Urothelium cell line (cell line): Measurements from ENCODE around the gene NEGR1.

Source experiments
- DNase-seq: peaks from one replicate; pipeline ENCODE4 v3.0.0; 2011; ENCODE audit warnings: low spot score, mixed read lengths
- FAIRE-seq: peaks from 2 replicates; lab custom pipeline; 2011; peaks lifted over from hg19 to GRCh38; lab: Jason Lieb, UNC

NEGR1 gene

DNA sequence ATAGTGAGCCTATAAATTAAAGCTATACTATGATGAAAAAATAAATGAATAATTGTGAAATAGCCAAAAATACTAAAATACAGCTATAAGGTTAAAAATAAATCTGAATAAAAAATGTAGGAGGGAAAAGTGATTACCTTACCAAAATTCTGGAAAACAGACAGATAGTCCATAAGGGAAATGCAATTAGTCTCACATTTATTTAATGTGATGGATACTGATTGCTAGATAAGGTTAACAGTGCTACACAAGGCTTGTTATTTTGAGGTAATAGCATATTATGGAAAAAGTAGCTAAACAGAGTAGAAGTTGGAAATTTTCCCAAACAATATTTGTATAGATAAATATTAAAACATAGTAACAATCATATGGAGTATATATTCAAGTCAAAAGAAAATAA, 413.0 kb downstream of the NEGR1 start:
- no peak for DNase-seq
- no peak for FAIRE-seq

DNA sequence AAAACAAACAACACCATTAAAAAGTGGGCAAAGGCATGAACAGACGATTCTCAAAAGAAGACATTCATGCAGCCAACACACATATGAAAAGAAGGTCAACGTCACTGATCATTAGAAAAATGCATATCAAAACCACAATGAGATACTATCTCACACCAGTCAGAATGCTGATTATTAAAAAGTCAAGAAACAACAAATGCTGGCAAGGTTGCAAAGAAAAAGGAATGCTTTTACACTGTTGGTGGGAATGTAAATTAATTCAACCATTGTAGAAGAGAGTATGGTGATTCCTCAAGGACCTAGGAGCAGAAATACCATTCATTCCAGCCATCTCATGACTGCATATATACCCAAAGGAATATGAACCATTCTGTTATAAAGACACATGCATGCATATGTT, 419.6 kb downstream of the NEGR1 start:
- FAIRE-seq (no peak), DNase-seq (no peak)

DNA sequence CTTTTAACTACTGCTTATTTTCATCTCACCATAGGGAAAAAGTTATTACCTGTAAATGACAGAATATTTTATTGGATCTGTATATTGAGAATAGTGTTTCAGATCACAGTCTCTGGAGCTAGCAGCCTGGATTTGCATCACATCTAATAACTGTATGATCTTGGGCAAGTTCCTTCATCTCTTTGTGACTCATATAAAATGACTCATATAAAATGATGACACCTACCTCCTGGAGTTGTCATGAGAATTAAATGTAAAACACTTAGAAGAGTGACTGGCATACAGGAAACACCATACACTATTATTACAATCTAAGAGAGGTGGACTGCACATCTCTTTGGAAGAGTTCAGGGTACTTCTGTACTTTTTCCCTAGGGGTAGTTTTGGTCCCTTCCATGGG, 421.3 kb downstream of the NEGR1 start:
- DNase-seq (peak; percentile 9), FAIRE-seq (no peak)

DNA sequence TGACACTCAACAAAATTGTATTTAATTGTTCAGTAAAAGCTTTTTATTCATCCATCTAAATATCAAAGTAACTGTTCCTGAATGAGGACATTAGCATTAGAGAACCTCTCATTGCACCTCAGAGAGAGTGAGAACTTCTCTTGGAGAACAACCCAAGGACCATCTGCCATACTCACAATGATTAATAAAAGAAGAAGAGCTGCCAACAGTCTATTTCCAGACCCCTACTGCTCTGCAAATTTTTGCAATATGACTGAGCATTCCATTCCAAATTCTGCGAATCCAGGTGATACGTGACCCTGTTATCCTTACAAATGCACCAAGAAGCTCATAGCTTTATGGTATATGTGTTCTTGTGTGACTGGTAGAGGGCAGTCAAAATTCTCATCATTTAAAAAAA, 422.5 kb downstream of the NEGR1 start:
- FAIRE-seq (no peak), DNase-seq (no peak)

- FAIRE-seq (no peak), DNase-seq (no peak)
Observed at GRCh38 chr1:71857862-71858261, 424.5 kb downstream of the NEGR1 start.

DNA sequence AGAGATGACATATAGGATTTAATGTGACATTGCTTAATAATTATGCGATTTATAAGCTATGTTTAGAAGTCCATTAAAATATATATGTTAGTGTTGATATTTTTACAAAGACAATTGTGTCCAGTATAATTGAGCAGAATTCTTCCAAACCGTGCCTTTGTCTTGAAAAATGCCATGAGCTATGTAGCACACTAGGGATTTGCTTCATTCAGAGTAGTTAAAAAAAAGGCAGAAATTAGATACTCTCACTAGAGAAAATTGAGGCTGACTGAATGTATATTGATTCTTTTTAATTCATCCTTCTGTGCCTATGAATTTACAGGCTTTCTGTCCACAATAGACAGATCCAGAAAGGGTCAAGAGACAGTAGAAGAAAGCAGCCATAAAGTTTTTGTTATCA, 429.0 kb downstream of the NEGR1 start:
- no peak for FAIRE-seq
- DNase-seq: no peak

GRCh38 chr1:71850936-71851335, 431.4 kb downstream of the NEGR1 start:
- FAIRE-seq: no peak
- DNase-seq: no peak

- FAIRE-seq (no peak), DNase-seq (no peak)
Observed at GRCh38 chr1:71850515-71850914, 431.8 kb downstream of the NEGR1 start.

DNA sequence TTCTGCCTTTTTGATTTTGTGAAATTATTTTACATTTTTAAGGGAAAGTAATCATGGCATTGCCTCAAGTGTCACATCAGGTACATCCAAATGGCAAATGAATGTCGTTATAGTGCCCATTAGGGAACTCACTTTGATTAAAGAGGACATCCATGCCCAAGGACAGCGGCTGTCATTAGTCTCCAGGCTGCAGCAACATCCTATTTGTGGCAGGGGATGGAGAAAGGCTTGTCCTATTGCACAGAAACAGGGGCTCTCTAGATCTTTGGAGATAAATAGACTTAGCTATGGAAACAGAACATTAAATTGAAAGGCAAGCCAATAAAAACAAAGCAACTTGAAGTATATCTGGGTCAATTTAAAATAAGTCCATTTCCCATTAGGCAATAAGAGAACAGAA, 439.3 kb downstream of the NEGR1 start:
- no peak for FAIRE-seq
- DNase-seq: no peak

GRCh38 chr1:71839876-71840275, 442.5 kb downstream of the NEGR1 start:
- DNase-seq: no peak
- no peak for FAIRE-seq

GRCh38 chr1:71836904-71837303, 445.4 kb downstream of the NEGR1 start:
- no peak for FAIRE-seq
- DNase-seq: no peak

- DNase-seq (no peak), FAIRE-seq (no peak)
Observed at GRCh38 chr1:71835442-71835813, 446.9 kb downstream of the NEGR1 start.

GRCh38 chr1:71834601-71835441, 447.5 kb downstream of the NEGR1 start:
- DNase-seq: no peak
- FAIRE-seq: no peak

DNA sequence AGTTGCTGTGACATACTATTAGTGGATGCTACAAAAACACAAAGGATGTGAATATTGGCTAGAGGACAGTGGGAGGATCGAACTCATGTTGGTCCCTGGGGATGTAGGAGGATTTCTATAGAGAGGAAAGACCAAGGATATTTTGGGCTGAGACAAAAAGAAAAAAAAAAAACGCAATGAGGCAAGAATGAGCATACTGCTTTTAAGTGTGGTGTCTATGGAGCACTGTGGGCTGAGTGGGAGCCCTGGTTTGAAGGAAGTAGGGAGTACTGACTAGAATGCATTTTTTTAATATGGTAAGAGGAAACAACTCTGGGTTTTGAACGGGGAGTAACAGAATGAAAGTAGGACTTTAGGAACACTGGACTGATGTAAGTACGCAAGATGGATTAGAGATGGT, 450.7 kb downstream of the NEGR1 start:
- DNase-seq (no peak), FAIRE-seq (no peak)

DNA sequence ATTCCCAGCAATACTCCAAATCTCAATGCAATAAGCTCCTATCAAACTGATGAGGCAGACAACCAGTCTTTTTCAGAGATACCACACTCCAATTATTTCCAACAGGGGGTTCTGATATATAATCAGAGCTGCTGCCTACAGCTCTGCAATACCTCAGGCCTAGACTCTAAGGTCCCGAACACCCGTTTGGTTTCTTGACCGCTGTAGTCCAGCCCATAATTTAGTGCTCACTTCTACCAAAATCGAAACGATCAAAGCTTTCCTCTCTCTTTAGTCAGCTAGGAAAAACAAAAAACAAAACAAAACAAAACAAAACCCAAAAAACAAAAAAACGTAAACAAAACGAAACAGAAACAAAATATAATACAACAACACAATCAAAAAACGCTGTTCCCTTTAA, 453.0 kb downstream of the NEGR1 start:
- FAIRE-seq (no peak), DNase-seq (no peak)

DNA sequence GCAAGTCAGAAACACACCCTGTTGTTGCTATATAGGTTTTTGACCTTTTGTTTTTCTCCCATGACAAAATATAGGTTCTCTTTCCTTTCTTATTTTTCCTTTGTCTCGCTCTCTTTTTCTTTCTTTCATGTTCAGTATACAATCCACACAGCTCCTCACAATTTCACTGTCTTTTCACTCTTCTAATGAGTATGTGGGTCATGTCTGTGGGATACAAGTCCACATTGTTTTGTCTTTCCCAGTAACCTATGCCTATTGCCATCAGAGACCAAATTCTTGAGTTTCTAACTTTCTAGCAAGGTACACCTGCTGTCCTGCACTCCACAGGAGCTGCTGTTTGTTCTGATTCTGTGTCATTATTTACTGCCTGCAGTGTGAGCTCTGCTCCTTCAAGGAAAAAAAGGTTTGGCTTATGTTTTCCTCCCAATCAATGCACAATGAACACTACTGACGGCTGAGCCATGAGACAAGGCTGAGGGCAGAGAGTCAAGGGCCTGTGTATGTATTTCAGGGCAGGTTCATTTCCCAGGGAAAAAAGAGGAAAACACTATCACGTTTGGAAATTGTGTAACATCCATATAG, 453.8 kb downstream of the NEGR1 start:
- FAIRE-seq: no peak
- no peak for DNase-seq

DNA sequence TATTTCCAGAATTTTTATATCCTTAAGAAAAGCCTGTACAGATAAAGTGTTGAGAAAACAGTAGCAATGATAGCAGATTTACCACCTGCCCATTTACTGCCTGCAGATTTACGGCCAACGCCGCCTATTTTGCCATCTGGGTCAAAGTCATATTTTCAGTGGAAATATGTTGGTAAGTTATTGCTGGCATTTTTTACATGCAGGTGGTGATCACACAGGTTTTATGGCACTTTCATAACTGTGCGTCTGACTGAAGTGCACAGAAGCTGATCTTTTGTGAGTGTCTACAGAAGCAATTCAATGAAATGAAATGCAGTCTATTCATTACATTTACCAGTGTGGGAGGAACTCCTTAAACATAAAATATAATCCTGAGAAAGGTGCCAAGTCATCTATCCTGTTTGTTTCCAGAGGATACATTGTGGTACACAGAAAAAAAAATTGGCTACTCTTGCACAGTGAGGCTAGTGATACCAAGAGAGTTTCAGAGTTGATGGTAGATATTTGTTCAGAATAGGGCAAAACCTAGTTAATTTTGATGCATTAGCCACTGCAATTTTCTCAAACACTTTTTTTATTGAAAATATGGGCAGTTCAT, 458.5 kb downstream of the NEGR1 start:
- FAIRE-seq: no peak
- no peak for DNase-seq

DNA sequence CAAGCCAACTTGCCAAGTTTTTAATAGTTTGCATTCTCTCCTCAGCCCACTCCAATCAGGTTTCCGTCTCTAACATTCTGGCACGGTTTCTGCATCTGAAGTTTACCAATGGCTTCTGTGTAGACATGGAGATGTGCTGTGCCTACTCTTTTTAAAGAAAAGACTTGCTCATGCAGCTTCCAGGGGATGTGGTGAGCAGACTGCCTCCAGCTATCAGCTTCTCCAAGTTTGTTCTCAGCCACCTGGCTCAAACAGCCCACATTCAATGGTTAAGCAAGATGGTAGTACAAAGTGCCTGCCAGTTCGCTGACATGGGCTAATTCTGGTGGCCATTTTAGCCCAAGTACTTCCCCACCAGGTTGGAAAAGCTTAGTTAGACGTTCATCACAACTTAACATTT, 465.3 kb downstream of the NEGR1 start:
- no peak for DNase-seq
- no peak for FAIRE-seq

GRCh38 chr1:71809085-71809484, 473.3 kb downstream of the NEGR1 start:
- DNase-seq: no peak
- no peak for FAIRE-seq

DNA sequence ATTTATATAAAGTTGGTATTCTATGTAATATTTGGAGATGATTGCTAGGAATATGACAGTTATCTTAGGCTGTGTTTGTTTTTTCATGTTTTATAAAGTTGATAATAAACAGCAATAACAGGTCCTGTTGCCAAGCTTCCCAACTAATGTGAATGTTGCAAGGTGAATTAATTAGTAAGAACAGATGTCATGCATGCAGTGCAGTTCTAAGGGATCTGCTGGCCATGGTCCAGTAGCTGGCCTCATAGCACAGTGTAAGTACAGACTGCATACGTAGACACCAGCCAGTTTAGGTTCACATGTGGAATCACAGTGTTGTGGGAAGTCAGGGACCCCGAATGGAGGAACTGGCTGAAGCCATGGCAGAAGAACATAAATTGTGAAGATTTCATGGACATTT, 478.2 kb downstream of the NEGR1 start:
- DNase-seq: no peak
- no peak for FAIRE-seq

GRCh38 chr1:71796006-71796405, 486.3 kb downstream of the NEGR1 start:
- DNase-seq (no peak), FAIRE-seq (no peak)

- FAIRE-seq (no peak), DNase-seq (no peak)
Observed at GRCh38 chr1:71792264-71792663, 490.1 kb downstream of the NEGR1 start.
